Naive thymus-derived CD4-positive, alpha-beta T cell (primary cell): ENCODE measurements around the gene ALOX15. TPM values are rescaled to one million over a fixed set of nuclear protein-coding genes. Genes with fewer than 3 reads are reported as not detected.

Experiments used
- ATAC-seq: fragments of 150-1000 bp; cut with Tn5 transposase; 2 replicates; pipeline ENCODE4 v1.10.0; 2021; ENCODE audit warnings: mild to moderate bottlenecking, moderate library complexity
- CTCF ChIA-PET: fragments of 350-600 bp; sonication (Branson Sonifier 250); formaldehyde crosslinking; loops from one replicate; lab custom pipeline; 2021; ENCODE audit warnings: antibody characterized with exemption; lab: Charles Lee
- POLR2A ChIA-PET: fragments of 350-600 bp; sonication (Branson Sonifier 250); formaldehyde crosslinking; loops from one replicate; lab custom pipeline; 2021; ENCODE audit warnings: antibody characterized with exemption, inconsistent platforms; lab: Charles Lee
- DNase-seq, 9 donors: peaks; one replicate each; pipeline versions ENCODE4 v3.0.0 to v3.0.0-alpha.2; 2020 to 2022; ENCODE audit warnings: mixed read lengths in 1 of 9
- H3K27ac ChIP-seq: one replicate; pipeline ENCODE4 v1.7.0; 2013; ENCODE audit warnings: mild to moderate bottlenecking, low read depth, low read length, moderate library complexity
- H3K27me3 ChIP-seq, 2 donors: one replicate each; pipeline ENCODE4 v1.7.0; 2013; ENCODE audit warnings: low read length in 2 of 2, mild to moderate bottlenecking in 2 of 2, moderate library complexity in 2 of 2; ENCODE audit not compliant: control insufficient read depth in 2 of 2, insufficient read depth in 2 of 2
- H3K36me3 ChIP-seq, 3 experiments: 1 replicate in 2 of 3; 2 replicates in 1 of 3; pipeline ENCODE4 v1.7.0; 2013; ENCODE audit warnings: low read length in 3 of 3, mild to moderate bottlenecking in 3 of 3, moderate library complexity in 1 of 3; ENCODE audit not compliant: insufficient read depth in 3 of 3, control insufficient read depth in 2 of 3
- H3K4me1 ChIP-seq, 2 donors: one replicate each; pipeline ENCODE4 v1.7.0; 2013; ENCODE audit warnings: low read length in 2 of 2, mild to moderate bottlenecking in 2 of 2, moderate library complexity in 1 of 2; ENCODE audit not compliant: control insufficient read depth in 2 of 2, insufficient read depth in 2 of 2
- H3K4me3 ChIP-seq: 2 replicates; pipeline ENCODE4 v1.7.0; 2013; ENCODE audit warnings: mild to moderate bottlenecking, low read length
- H3K9me3 ChIP-seq, 3 experiments: 1 replicate in 2 of 3; 2 replicates in 1 of 3; pipeline ENCODE4 v1.7.0; 2013; ENCODE audit warnings: low read length in 3 of 3; ENCODE audit not compliant: control insufficient read depth in 2 of 3
- H3K27ac Mint-ChIP-seq, 9 donors: one replicate each; pipeline ENCODE4 v1.8.0; 2020 to 2022; ENCODE audit warnings: mixed read lengths in 9 of 9, mild to moderate bottlenecking in 8 of 9, moderate library complexity in 5 of 9, inconsistent platforms in 2 of 9
- H3K27me3 Mint-ChIP-seq, 5 donors: one replicate each; pipeline ENCODE4 v1.8.0; 2021 to 2022; ENCODE audit warnings: mixed read lengths in 5 of 5, mild to moderate bottlenecking in 1 of 5
- H3K36me3 Mint-ChIP-seq, 5 donors: one replicate each; pipeline ENCODE4 v1.8.0; 2020 to 2022; ENCODE audit warnings: mixed read lengths in 5 of 5, mild to moderate bottlenecking in 3 of 5, inconsistent platforms in 1 of 5
- H3K4me1 Mint-ChIP-seq, 7 donors: one replicate each; pipeline ENCODE4 v1.8.0; 2020 to 2022; ENCODE audit warnings: mixed read lengths in 7 of 7, mild to moderate bottlenecking in 3 of 7, inconsistent platforms in 1 of 7
- H3K4me3 Mint-ChIP-seq, 10 donors: one replicate each; pipeline ENCODE4 v1.8.0; 2020 to 2022; ENCODE audit warnings: mild to moderate bottlenecking in 10 of 10, mixed read lengths in 10 of 10, moderate library complexity in 6 of 10, inconsistent platforms in 2 of 10
- H3K9me3 Mint-ChIP-seq, 11 donors: one replicate each; pipeline ENCODE4 v1.8.0; 2020 to 2022; ENCODE audit warnings: mixed read lengths in 11 of 11, mild to moderate bottlenecking in 4 of 11, inconsistent platforms in 1 of 11, moderate library complexity in 1 of 11
- intact Hi-C, 2 donors: fragments of 100-400 bp; cut with micrococcal nuclease; formaldehyde crosslinking; loops; one replicate each; pipeline ENCODE4 v1.15.1; 2023
- polyA plus RNA-seq, 2 donors: library from polyadenylated mRNA; unstranded; fragments of 300-500 nt; fragmentation: Illumina TruSeq; gene quantifications; one replicate each; pipeline ENCODE4 v1.2.3, GENCODE V29; 2021
- total RNA-seq, 6 experiments: library from RNA in 5 of 6; stranded (reverse) in 5 of 6; gene quantifications; 1 replicate in 5 of 6; 2 replicates in 1 of 6; pipeline ENCODE4 v1.2.3 and lab custom pipeline; 2021 to 2026

Gene ALOX15
- total and polyA plus RNA-seq, 7 experiments from 2014 or later = 0.44 to 0.60 (median 0.50) TPM; not detected in 4

- H3K27ac ChIP-seq = no peak overlapping the region
- ChIA-PET CTCF (no interaction called here), POLR2A (no interaction called here)
- H3K36me3 ChIP-seq = no peaks in the 10 kb centered on the region
- no peaks in the 10 kb centered on the region for H3K4me1 ChIP-seq
- no peaks in the 10 kb centered on the region for H3K9me3 ChIP-seq
- Mint-ChIP-seq H3K4me3 (peak overlapping the region in 1 of 10 donors; percentile 2), H3K27ac (no peak overlapping the region), H3K36me3 (peaks cover 0 to 8% (median 0%) of the 10 kb centered on the region in 5 donors), H3K9me3 (peaks cover 0 to 7% (median 0%) of the 10 kb centered on the region in 11 donors), H3K4me1 (peaks cover 2 to 24% (median 18%) of the 10 kb centered on the region in 7 donors), H3K27me3 (peaks cover 48 to 72% (median 58%) of the 10 kb centered on the region in 5 donors)
- ATAC-seq (peak; percentile 50), DNase-seq (peak in 1 of 9 donors; percentile 28)
- peaks cover 0 to 9% of the 10 kb centered on the region in 2 donors for H3K27me3 ChIP-seq
- intact Hi-C loops = no loop called here
- H3K4me3 ChIP-seq = no peak overlapping the region
These were observed 5.6 kb downstream of the ALOX15 start for GRCh38 chr17:4635823-4636375.

DNA sequence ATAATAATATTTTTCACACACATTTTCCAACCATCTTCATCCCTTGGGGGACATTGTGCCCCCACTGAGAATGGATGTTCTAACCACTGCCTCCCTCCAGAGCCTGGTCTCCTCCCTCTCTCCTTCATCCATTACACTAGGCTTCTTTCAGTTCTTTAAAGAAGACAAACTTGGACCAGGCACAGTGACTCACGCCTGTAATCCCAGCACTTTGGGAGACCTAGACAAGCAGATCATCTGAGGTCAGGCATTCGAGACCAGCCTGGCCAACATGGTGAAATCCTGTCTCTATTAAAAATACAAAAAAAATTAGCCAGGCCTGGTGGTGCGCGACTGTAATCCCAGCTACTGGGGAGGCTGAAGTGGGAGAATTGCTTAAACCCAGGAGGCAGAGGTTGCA, 6.5 kb downstream of the ALOX15 start:
- Mint-ChIP-seq H3K27me3 (peaks cover 48 to 69% (median 55%) of the 10 kb centered on the region in 5 donors), H3K4me1 (peaks cover 0 to 24% (median 18%) of the 10 kb centered on the region in 7 donors), H3K36me3 (peaks cover 0 to 8% (median 0%) of the 10 kb centered on the region in 5 donors), H3K27ac (no peak overlapping the region), H3K9me3 (peaks cover 0 to 7% (median 0%) of the 10 kb centered on the region in 11 donors), H3K4me3 (no peak overlapping the region)
- no peak for ATAC-seq
- DNase-seq = no peak
- Histone ChIP-seq H3K27ac (no peak overlapping the region), H3K4me1 (no peaks in the 10 kb centered on the region), H3K4me3 (no peak overlapping the region), H3K27me3 (peaks cover 0 to 9% of the 10 kb centered on the region in 2 donors), H3K9me3 (no peaks in the 10 kb centered on the region), H3K36me3 (no peaks in the 10 kb centered on the region)
- CTCF ChIA-PET = no interaction called here
- POLR2A ChIA-PET = no interaction called here
- intact Hi-C loops = no loop called here

DNA sequence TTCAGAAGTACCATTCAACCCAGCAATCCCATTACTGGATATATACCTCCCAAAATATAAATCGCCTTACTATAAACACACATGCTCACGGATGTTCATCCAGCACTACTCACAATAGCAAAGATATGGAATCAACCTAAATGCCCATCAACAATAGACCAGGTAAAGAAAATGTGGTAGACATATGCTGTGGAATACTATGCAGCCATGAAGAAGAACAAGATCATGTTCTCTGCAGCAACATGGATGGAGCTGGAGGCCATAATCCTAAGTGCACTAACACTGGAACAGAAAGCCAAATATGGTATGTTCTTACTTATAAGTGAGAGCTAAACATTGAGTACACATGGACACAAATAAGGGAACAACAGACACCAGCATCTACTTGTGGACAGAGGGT, 7.8 kb downstream of the ALOX15 start:
- peaks cover 40 to 60% (median 48%) of the 10 kb centered on the region in 5 donors for H3K27me3 Mint-ChIP-seq
- ATAC-seq (no peak), DNase-seq (no peak)
- Histone ChIP-seq H3K4me3 (no peak overlapping the region), H3K36me3 (no peaks in the 10 kb centered on the region), H3K27me3 (peaks cover 0 to 9% of the 10 kb centered on the region in 2 donors), H3K27ac (no peak overlapping the region), H3K9me3 (no peaks in the 10 kb centered on the region), H3K4me1 (no peaks in the 10 kb centered on the region)
- ChIA-PET POLR2A (no interaction called here), CTCF (no interaction called here)
- H3K4me1 Mint-ChIP-seq = peaks cover 0 to 17% (median 11%) of the 10 kb centered on the region in 7 donors
- peaks cover 0 to 7% (median 0%) of the 10 kb centered on the region in 11 donors for H3K9me3 Mint-ChIP-seq
- no peak overlapping the region for H3K27ac Mint-ChIP-seq
- intact Hi-C loops = no loop called here
- H3K36me3 Mint-ChIP-seq = peaks cover 0 to 8% (median 0%) of the 10 kb centered on the region in 5 donors
- no peak overlapping the region for H3K4me3 Mint-ChIP-seq

- H3K4me3 ChIP-seq = no peak overlapping the region
- no peaks in the 10 kb centered on the region for H3K36me3 ChIP-seq
- H3K27ac ChIP-seq = no peak overlapping the region
- Mint-ChIP-seq H3K9me3 (peaks cover 0 to 7% (median 0%) of the 10 kb centered on the region in 11 donors), H3K27ac (no peak overlapping the region), H3K4me3 (no peak overlapping the region), H3K4me1 (peaks cover 0 to 16% (median 8%) of the 10 kb centered on the region in 7 donors), H3K36me3 (peaks cover 0 to 8% (median 0%) of the 10 kb centered on the region in 5 donors), H3K27me3 (peaks cover 34 to 52% (median 44%) of the 10 kb centered on the region in 5 donors)
- no peak for DNase-seq
- no peaks in the 10 kb centered on the region for H3K9me3 ChIP-seq
- peaks cover 0 to 9% of the 10 kb centered on the region in 2 donors for H3K27me3 ChIP-seq
- no peaks in the 10 kb centered on the region for H3K4me1 ChIP-seq
- ATAC-seq = no peak
- ChIA-PET POLR2A (interaction anchor here (0.7 kb wide), 1 partner anchor 25 kb away, joined by 3 read pairs; no protein-coding TSS in a partner anchor), CTCF (no interaction called here)
- intact Hi-C loops = no loop called here
These were observed 8.9 kb downstream of the ALOX15 start for GRCh38 chr17:4632581-4632920.

GRCh38 chr17:4631836-4632580, 9.5 kb downstream of the ALOX15 start:
- intact Hi-C loops = no loop called here
- no peak for ATAC-seq
- DNase-seq = no peak
- peaks cover 0 to 6% of the 10 kb centered on the region in 2 donors for H3K27me3 ChIP-seq
- no peak overlapping the region for H3K27ac Mint-ChIP-seq
- peaks cover 0 to 7% (median 0%) of the 10 kb centered on the region in 11 donors for H3K9me3 Mint-ChIP-seq
- H3K27me3 Mint-ChIP-seq = peaks cover 28 to 52% (median 38%) of the 10 kb centered on the region in 5 donors
- H3K36me3 ChIP-seq = no peaks in the 10 kb centered on the region
- ChIA-PET POLR2A (no interaction called here), CTCF (no interaction called here)
- no peaks in the 10 kb centered on the region for H3K4me1 ChIP-seq
- H3K4me3 ChIP-seq = no peak overlapping the region
- H3K36me3 Mint-ChIP-seq = peaks cover 0 to 8% (median 0%) of the 10 kb centered on the region in 5 donors
- H3K4me3 Mint-ChIP-seq = no peak overlapping the region
- no peak overlapping the region for H3K27ac ChIP-seq
- peaks cover 0 to 16% (median 8%) of the 10 kb centered on the region in 7 donors for H3K4me1 Mint-ChIP-seq
- no peaks in the 10 kb centered on the region for H3K9me3 ChIP-seq

- ATAC-seq (no peak), DNase-seq (no peak)
- no peak overlapping the region for H3K4me3 Mint-ChIP-seq
- ChIA-PET POLR2A (no interaction called here), CTCF (no interaction called here)
- H3K36me3 Mint-ChIP-seq = peaks cover 0 to 8% (median 0%) of the 10 kb centered on the region in 5 donors
- H3K27ac Mint-ChIP-seq = no peak overlapping the region
- Histone ChIP-seq H3K27ac (no peak overlapping the region), H3K9me3 (no peaks in the 10 kb centered on the region), H3K4me1 (no peaks in the 10 kb centered on the region), H3K27me3 (peaks cover 0 to 6% of the 10 kb centered on the region in 2 donors), H3K36me3 (no peaks in the 10 kb centered on the region), H3K4me3 (no peak overlapping the region)
- intact Hi-C loops = no loop called here
- peaks cover 0 to 7% (median 0%) of the 10 kb centered on the region in 11 donors for H3K9me3 Mint-ChIP-seq
- H3K27me3 Mint-ChIP-seq = peaks cover 23 to 51% (median 38%) of the 10 kb centered on the region in 5 donors
- H3K4me1 Mint-ChIP-seq = peaks cover 0 to 11% (median 6%) of the 10 kb centered on the region in 7 donors
These were observed 10.0 kb downstream of the ALOX15 start for GRCh38 chr17:4631431-4631830.
